NCI-H510A (cell line): ENCODE data around the gene TRAF3IP3.

ENCODE experiments used
- DNase-seq: peaks from one replicate; lab custom pipeline; 2025; lab: John Stamatoyannopoulos, UW

The TRAF3IP3 gene

GRCh38 chr1:209737118-209737505 is 18.7 kb upstream of the TRAF3IP3 start:
- DNase-seq, result no peak

DNA sequence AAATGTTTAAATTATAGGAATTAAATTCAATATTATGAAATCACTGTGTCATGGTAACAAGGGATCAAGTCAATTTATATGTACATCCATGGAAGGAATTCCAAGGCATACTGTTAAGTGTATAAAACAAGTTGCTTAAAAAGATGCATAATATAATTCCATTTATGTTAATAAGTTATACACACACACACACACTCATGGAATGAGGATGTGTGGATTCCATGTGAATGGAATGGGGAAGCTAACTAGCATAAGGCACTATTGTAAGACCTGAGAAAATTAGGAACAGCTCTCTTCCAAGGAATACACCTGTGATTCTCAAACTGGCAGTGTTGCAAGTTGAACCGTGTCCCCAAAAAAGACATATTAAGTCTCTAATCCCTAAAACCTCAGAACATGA is 17.6 kb upstream of the TRAF3IP3 start:
- no peak for DNase-seq

- DNase-seq, result no peak
Observed at GRCh38 chr1:209741193-209741592, 14.7 kb upstream of the TRAF3IP3 start.

DNA sequence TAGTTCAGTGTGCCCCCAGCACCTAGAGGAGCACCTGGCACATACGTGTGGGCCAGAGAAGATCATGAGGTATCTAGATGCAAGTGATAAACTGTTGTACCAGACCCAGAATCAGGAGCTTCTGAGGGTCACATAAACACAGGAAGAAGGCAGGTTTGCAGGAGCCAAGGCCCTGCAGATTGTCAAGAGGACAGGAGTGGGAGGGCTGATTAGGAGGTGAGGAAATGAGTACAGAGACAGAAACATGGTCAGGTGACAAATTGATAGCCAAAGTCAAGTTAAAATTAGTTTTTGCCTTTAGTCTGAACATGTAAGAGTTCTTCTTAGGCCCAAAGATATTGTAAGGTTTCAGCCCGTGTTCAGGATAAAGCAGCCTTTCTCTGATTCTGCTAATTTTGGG is 14.0 kb upstream of the TRAF3IP3 start:
- DNase-seq, result no peak

GRCh38 chr1:209742409-209743144 is 13.3 kb upstream of the TRAF3IP3 start:
- DNase-seq, result no peak

- DNase-seq, result no peak
Observed at GRCh38 chr1:209743145-209743482, 12.7 kb upstream of the TRAF3IP3 start.

DNA sequence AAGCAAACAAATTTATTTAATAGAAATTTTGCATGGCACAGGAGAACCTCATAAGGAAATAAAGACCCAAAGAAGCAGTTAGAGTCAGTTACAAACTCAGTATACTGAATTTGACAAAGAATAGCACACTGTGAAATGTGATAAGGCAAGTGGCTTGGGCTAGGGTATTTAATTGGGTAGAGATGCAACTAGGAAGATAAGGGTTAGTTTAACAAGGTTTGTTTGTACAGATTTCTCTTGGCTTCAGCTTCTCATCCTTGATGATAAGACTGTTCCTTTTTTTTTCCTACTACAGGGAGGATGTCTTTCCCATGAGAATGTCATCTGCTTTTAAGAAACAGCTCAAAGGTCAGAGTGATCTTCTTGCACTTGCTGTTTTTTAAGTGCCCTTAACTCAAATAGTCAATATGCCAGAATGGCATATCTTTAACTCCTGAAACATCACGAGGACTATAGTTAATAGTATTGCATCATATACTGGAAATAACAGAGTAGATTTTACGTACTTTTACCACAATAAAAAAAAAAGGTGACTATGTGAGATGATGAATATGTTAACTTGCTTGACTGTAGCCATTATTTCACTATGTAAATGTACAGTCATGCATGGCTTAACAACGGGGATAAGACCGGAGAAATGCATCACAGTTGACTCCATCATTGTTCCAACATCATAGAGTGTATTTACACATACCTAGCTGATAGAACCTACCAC is 9.2 kb upstream of the TRAF3IP3 start:
- no peak for DNase-seq

DNA sequence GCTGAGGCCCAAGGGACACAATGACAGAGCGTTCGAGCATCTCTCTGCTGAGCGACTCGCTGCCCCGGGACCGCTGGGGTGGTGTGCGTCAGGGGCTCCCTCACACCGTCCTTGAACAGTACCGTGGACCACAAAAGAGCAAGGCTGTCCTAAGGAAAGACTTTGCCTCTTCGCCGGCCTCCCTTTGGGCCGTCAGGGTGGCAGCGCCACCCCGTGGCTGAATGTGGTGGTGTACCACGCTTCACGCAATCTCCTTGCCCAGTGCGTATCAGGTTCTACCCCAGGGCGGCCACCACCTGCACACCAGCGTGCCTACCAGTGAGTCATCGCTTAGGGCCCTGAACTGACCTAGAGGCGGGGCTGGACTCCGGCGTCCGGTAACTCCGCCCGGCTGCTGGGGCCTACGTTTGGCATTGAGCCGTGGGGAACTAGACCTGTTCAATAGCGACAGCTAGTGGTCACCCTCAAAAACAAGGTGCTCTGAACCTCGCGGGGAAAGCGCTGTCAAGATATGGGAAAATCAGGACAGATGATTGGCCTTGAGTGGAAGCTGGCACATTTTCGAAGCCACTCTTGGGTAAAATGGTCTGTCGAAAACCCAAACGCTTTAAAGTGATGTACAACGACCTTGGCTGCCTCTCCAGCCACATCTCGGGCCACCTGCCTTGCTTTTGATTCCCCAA is 8.1 kb upstream of the TRAF3IP3 start:
- DNase-seq, result no peak

DNA sequence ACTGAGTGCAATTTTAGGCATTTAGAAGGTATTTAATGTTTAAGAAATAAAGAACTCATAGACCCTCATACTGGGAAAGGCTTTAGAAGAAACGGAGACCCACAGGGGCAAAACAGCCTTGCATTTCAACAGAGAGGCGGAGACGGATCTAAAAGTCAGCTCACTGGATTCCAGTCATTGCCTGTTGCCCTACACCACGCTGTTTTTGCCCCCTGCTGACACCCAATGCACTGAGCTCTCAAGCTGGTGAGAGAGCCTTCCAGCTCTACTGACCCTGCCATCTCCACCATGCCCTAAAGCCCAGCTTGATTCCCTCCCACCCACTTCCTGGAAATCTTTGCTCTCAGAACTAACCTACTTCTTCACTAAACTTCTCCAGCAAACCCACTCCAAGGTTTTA is 7.2 kb upstream of the TRAF3IP3 start:
- no peak for DNase-seq

DNA sequence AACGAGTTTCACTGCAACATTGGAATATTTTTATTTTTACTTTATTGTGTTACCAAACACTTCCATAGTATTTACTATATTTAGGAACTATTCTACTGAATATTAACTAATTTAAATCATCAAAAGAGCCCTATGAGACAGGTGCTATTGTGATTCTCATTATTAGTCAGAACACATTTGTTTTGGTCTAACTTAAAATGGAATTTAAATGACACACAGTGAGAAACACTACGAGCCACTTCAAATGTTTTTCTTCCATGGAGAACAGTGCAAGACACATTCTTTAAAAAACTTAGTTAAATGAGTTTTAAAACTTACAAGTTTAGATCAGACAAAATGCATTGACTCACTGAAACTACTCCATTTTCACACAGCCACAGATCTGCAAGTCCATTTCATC is 6.6 kb upstream of the TRAF3IP3 start:
- DNase-seq, result no peak

DNA sequence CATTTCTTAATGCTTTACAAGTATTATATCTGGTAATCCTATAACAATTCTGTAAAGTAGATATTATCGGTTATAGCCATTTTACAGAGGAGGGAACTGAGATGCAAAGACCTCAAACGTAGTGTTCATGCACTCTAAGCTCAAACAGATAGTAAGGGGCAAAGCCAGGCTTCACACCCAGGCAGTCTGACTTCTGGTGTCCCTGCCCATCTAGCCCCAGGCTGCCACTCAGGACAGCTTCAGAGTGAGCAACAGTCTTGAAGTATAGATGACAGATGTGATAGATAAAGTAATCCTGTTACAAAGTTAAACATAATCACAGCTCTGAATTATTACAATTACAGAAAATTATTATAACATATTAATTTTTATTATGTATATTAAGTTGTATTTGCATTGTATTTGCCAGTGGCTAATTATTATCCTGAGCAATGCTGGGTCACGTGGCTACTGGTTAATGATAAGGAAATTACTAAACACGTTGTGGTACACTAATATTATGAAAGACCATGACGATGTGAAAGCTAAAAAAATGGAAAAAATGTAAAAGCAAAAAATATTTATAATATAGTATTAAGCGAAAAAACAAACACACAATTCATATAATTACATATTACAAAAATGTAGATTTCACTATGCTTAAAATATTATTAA is 6.1 kb upstream of the TRAF3IP3 start:
- no peak for DNase-seq

- DNase-seq, result no peak
Observed at GRCh38 chr1:209751627-209752231, 4.1 kb upstream of the TRAF3IP3 start.

DNA sequence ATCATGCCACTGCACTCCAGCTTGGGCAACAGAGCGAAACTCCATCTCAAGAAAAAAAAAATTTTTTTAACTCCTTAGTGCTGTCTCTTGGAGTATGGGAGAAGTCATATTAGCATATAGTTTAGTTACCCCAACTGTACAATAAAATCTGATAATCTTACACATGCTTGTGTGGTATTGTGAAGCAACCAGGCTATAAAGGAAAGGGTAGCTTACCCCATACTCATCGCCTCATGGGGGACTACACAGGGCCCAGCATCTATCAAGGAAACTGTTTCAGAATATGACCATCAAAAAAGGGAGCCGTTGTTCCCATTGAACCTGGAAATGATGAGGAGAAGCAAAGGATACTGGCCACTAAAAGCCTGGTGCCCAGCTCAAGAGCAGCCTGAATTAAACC is 3.0 kb upstream of the TRAF3IP3 start:
- DNase-seq, result no peak

GRCh38 chr1:209755256-209755655 is 597 bp upstream of the TRAF3IP3 start:
- no peak for DNase-seq

GRCh38 chr1:209756615-209757445 is 977 bp downstream of the TRAF3IP3 start:
- no peak for DNase-seq

GRCh38 chr1:209758400-209758799 is 2.5 kb downstream of the TRAF3IP3 start:
- no peak for DNase-seq

DNA sequence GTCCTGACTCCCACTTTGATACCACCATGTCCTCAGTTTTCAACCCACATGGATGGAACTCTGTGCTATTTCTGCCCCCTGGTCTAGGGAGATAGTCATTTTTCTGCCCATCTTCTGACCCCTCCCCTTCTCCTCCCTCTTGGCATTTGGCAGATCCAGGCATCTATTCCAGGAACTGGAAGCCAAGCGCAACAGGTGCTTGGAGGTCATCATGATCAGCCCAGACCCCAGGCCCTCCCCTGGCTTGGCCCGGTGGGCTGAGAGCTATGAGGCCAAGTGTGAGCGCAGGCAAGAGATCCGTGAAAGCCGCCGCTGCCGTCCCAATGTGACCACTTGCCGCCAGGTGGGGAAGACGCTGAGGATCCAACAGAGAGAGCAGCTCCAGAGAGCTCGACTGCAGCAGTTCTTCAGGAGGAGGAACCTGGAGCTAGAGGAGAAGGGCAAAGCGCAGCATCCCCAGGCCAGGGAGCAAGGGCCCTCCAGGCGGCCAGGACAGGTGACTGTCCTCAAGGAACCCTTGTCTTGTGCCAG is 4.0 kb downstream of the TRAF3IP3 start:
- no peak for DNase-seq

GRCh38 chr1:209761011-209761635 is 5.3 kb downstream of the TRAF3IP3 start:
- no peak for DNase-seq

GRCh38 chr1:209766051-209766450 is 10.2 kb downstream of the TRAF3IP3 start:
- no peak for DNase-seq

GRCh38 chr1:209767096-209767495 is 11.2 kb downstream of the TRAF3IP3 start:
- DNase-seq, result no peak

DNA sequence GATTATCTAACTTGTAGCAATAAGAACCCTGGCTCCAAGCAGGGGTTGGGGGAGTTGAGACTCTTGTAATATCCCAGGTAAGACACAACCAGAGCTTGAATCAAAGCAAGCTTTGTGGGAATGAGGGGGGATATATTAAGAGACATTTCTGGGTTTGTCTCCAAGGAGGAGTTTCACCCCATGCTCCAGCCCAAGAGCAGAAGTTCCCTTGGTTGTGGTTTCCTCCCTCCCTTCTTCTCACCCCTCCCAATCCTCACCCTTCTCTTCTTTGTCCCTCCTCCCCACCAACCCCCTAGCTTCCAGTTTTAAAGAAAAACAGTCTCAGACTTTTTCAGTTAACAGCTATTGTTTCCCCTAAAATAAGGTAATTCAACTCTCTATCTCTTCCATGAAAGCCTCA is 11.9 kb downstream of the TRAF3IP3 start:
- no peak for DNase-seq
